Gastrocnemius medialis (tissue), 4 donors: Measurements from ENCODE around the gene C13orf46. TPM values are rescaled to one million over a fixed set of nuclear protein-coding genes. Genes with fewer than 3 reads are reported as not detected.

Experiments
- ATAC-seq, 2 donors: fragments of 150-250 bp; one replicate each; pipeline ENCODE4 v1.9.1; 2016
- DNase-seq, 2 donors: peaks; one replicate each; pipeline ENCODE4 v3.0.0-alpha.2; 2019
- H3K27ac ChIP-seq, 4 donors: fragments of 200-600 bp; sonication (generic); 1 replicate in 1 of 4; 2 replicates in 3 of 4; pipeline ENCODE4 v1.5.1; 2016 to 2018; ENCODE audit warnings: mild to moderate bottlenecking in 2 of 4, moderate library complexity in 1 of 4
- H3K27me3 ChIP-seq, 3 donors: fragments of 200-600 bp; sonication (generic) in 2 of 3; 1 replicate in 1 of 3; 2 replicates in 2 of 3; pipeline versions ENCODE4 v1.5.1 to v1.6.0; 2016 to 2019; ENCODE audit warnings: mild to moderate bottlenecking in 1 of 3, moderate library complexity in 1 of 3
- H3K36me3 ChIP-seq, 2 donors: fragments of 200-600 bp; sonication (generic) in 1 of 2; one replicate each; pipeline ENCODE4 v1.5.1; 2017 to 2018
- H3K4me1 ChIP-seq, 2 donors: fragments of 200-600 bp; sonication (generic) in 1 of 2; one replicate each; pipeline ENCODE4 v1.5.1; 2016 to 2017; ENCODE audit warnings: mild to moderate bottlenecking in 2 of 2
- H3K4me3 ChIP-seq, 4 donors: fragments of 200-600 bp; sonication (generic) in 3 of 4; 1 replicate in 1 of 4; 2 replicates in 3 of 4; pipeline ENCODE4 v1.5.1; 2016 to 2019; ENCODE audit warnings: mild to moderate bottlenecking in 2 of 4
- H3K9me3 ChIP-seq, 3 donors: fragments of 200-600 bp; sonication (generic) in 2 of 3; 1 replicate in 1 of 3; 2 replicates in 2 of 3; pipeline ENCODE4 v1.5.1; 2016 to 2019
- CTCF ChIP-seq, 5 experiments: fragments of 450-650 bp in 3 of 5; fragments of 200-600 bp in 2 of 5; sonication (generic) in 2 of 5; IDR thresholded peaks in 4 of 5; conservative IDR thresholded peaks in 1 of 5; 1 replicate in 4 of 5; 2 replicates in 1 of 5; pipeline ENCODE4 v1.5.1; 2016 to 2019; ENCODE audit warnings: antibody characterized with exemption in 5 of 5, mild to moderate bottlenecking in 3 of 5, moderate library complexity in 3 of 5
- POLR2A ChIP-seq, 2 donors: fragments of 450-650 bp; IDR thresholded peaks; one replicate each; pipeline ENCODE4 v1.6.1; 2017; ENCODE audit warnings: antibody characterized with exemption in 2 of 2, mild to moderate bottlenecking in 2 of 2, moderate library complexity in 2 of 2
- in situ Hi-C, 4 donors: fragments of 200-750 bp; cut with MboI; loops; one replicate each; pipeline versions ENCODE4 v1.15.0 to v1.8.0; 2017; ENCODE audit warnings: low sequenced_read_pairs in 4 of 4
- intact Hi-C: fragments of 100-400 bp; cut with DNase I; formaldehyde crosslinking; loops from one replicate; pipeline ENCODE4 v1.15.1; 2023; ENCODE audit warnings: low total_unique reads
- total RNA-seq, 4 donors: library from RNA; depleted of rRNA; stranded (reverse); fragments of >200 nt; gene quantifications; one replicate each; pipeline versions ENCODE4 v1.1.0 to v1.2.3, GENCODE V29; 2016

Gene C13orf46
- total RNA-seq, 4 donors from 2014 or later, result 0.10 to 0.69 (median 0.15) TPM; not detected in 1

GRCh38 chr13:113965383-113965874 is 8.4 kb downstream of the C13orf46 start:
- Histone ChIP-seq H3K9me3 (no peaks in the 10 kb centered on the region), H3K27ac (no peak overlapping the region), H3K4me1 (peaks cover 1 to 2% of the 10 kb centered on the region in 2 donors), H3K4me3 (no peak overlapping the region), H3K27me3 (no peaks in the 10 kb centered on the region), H3K36me3 (no peaks in the 10 kb centered on the region)
- no peak for ATAC-seq
- intact Hi-C loops, result no loop called here
- DNase-seq, result no peak
- in situ Hi-C loops, result no loop called here
- no peak for TF ChIP-seq CTCF (IDR thresholded peaks at IDR 0.05 in 4 of 5, conservative IDR thresholded peaks at IDR 0.05 in 1 of 5)

- Histone ChIP-seq H3K9me3 (no peaks in the 10 kb centered on the region), H3K27ac (no peak overlapping the region), H3K27me3 (no peaks in the 10 kb centered on the region), H3K4me3 (no peak overlapping the region), H3K36me3 (no peaks in the 10 kb centered on the region), H3K4me1 (no peaks in the 10 kb centered on the region)
- TF ChIP-seq CTCF (IDR thresholded peaks at IDR 0.05 in 4 of 5, conservative IDR thresholded peaks at IDR 0.05 in 1 of 5) (no peak), POLR2A (IDR thresholded peaks at IDR 0.05) (no peak)
- DNase-seq (no peak), ATAC-seq (no peak)
- intact Hi-C loops, result no loop called here
- in situ Hi-C loops, result no loop called here
Observed at GRCh38 chr13:113964251-113964995, 9.5 kb downstream of the C13orf46 start.

GRCh38 chr13:113963376-113963775 is 10.5 kb downstream of the C13orf46 start:
- in situ Hi-C loops, result no loop called here
- ATAC-seq (no peak), DNase-seq (no peak)
- H3K27me3 ChIP-seq, result no peaks in the 10 kb centered on the region
- TF ChIP-seq CTCF (IDR thresholded peaks at IDR 0.05 in 4 of 5, conservative IDR thresholded peaks at IDR 0.05 in 1 of 5) (no peak), POLR2A (IDR thresholded peaks at IDR 0.05) (no peak)
- H3K9me3 ChIP-seq, result no peaks in the 10 kb centered on the region
- intact Hi-C loops, result no loop called here
- no peak overlapping the region for H3K27ac ChIP-seq
- H3K36me3 ChIP-seq, result no peaks in the 10 kb centered on the region
- H3K4me3 ChIP-seq, result no peak overlapping the region
- no peaks in the 10 kb centered on the region for H3K4me1 ChIP-seq

- Histone ChIP-seq H3K36me3 (no peaks in the 10 kb centered on the region), H3K27ac (no peak overlapping the region), H3K4me3 (no peak overlapping the region), H3K9me3 (no peaks in the 10 kb centered on the region), H3K4me1 (no peaks in the 10 kb centered on the region), H3K27me3 (no peaks in the 10 kb centered on the region)
- in situ Hi-C loops, result no loop called here
- intact Hi-C loops, result no loop called here
- TF ChIP-seq CTCF (IDR thresholded peaks at IDR 0.05 in 4 of 5, conservative IDR thresholded peaks at IDR 0.05 in 1 of 5) (no peak), POLR2A (IDR thresholded peaks at IDR 0.05) (no peak)
- DNase-seq (no peak), ATAC-seq (no peak)
Observed at GRCh38 chr13:113962975-113963374, 10.9 kb downstream of the C13orf46 start.
